MCF 10A (cell line): ENCODE results near the gene NME4. TPM values are rescaled to one million over a fixed set of nuclear protein-coding genes. Genes with fewer than 3 reads are reported as not detected.

ENCODE experiments used
- BruUV-seq: library from RNA; stranded (reverse); fragments of 400-500 nt; replicated peaks from 2 replicates; lab custom pipeline; 2021; lab: Mats Ljungman, UMichigan
- CTCF ChIA-PET: fragments of 300-600 bp; sonication (Branson Sonifier 250); formaldehyde crosslinking; extraction: SDS; loops from one replicate; lab custom pipeline; 2021; ENCODE audit warnings: antibody characterized with exemption, inconsistent platforms; lab: Yijun Ruan, JAX
- POLR2A ChIA-PET: fragments of 300-600, 350-650 bp; sonication (Branson Sonifier 250); formaldehyde crosslinking; extraction: SDS; loops from one replicate; lab custom pipeline; 2020; ENCODE audit warnings: antibody characterized with exemption, inconsistent platforms; lab: Yijun Ruan, JAX
- DNase-seq: peaks from one replicate; pipeline ENCODE4 v3.0.0-alpha.2; 2018; ENCODE audit not compliant: unreplicated experiment
- H3K27ac Mint-ChIP-seq: one replicate; pipeline ENCODE4 v1.8.0; 2022; ENCODE audit warnings: mild to moderate bottlenecking, low read depth, mixed read lengths; ENCODE audit not compliant: unreplicated experiment
- H3K27me3 Mint-ChIP-seq: one replicate; pipeline ENCODE4 v1.8.0; 2022; ENCODE audit warnings: mixed read lengths; ENCODE audit not compliant: insufficient read depth, unreplicated experiment
- H3K36me3 Mint-ChIP-seq: one replicate; pipeline ENCODE4 v1.8.0; 2022; ENCODE audit warnings: mild to moderate bottlenecking, moderate library complexity, mixed read lengths; ENCODE audit not compliant: insufficient read depth, unreplicated experiment
- H3K4me1 Mint-ChIP-seq: one replicate; pipeline ENCODE4 v1.8.0; 2022; ENCODE audit warnings: mixed read lengths; ENCODE audit not compliant: insufficient read depth, unreplicated experiment
- H3K4me3 Mint-ChIP-seq: one replicate; pipeline ENCODE4 v1.8.0; 2022; ENCODE audit warnings: mild to moderate bottlenecking, moderate library complexity, mixed read lengths; ENCODE audit not compliant: unreplicated experiment
- H3K9me3 Mint-ChIP-seq: one replicate; pipeline ENCODE4 v1.8.0; 2022; ENCODE audit warnings: mixed read lengths; ENCODE audit not compliant: unreplicated experiment
- intact Hi-C: fragments of 100-400 bp; cut with micrococcal nuclease; formaldehyde crosslinking; loops from 2 replicates; pipeline ENCODE4 v1.14.1; 2022
- total RNA-seq: library from RNA; stranded (reverse); gene quantifications from 2 replicates; pipeline ENCODE4 v1.2.3, GENCODE V29; 2022
- TF ChIP-seq, protein P1 (sequence below): fragments of 200-600 bp; IDR thresholded peaks from one replicate; pipeline ENCODE4 v1.8.0; 2022; ENCODE audit warnings: antibody characterized with exemption, mild to moderate bottlenecking; ENCODE audit not compliant: unreplicated experiment

Gene NME4
- total RNA-seq, 1 experiment from 2014 or later = 76.8 TPM

DNA sequence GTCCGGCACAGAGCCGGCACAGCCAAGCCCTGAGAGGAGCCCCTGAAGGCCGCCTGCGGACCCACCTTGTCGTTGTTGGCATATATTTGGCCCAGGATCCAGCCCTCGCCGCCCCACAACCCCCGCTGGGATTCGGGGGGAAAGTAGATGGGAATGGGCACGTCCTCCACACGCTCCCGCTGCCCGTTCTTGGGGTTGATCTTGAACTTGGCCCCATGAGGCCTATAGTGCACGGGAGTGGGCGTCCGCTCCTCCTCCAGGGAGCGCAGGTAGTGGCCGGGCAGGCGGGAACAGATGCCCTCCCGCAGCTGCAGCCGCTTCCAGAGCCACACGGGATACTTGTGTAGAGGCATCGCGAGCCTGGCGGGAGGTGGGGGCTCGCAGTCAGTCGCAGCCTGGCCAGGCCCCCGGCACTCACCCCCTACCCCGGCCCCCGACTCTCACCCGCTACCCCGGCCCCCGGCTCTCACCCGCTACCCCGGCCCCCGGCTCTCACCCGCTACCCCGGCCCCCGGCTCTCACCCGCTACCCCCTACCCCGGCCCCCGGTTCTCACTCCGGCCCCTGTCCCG is 27.0 kb upstream of the NME4 start:
- H3K27ac Mint-ChIP-seq = peak overlapping the region; percentile 90
- no peaks in the 10 kb centered on the region for H3K4me1 Mint-ChIP-seq
- peaks cover 23% of the 10 kb centered on the region for H3K36me3 Mint-ChIP-seq
- peak overlapping the region; percentile 81 for H3K4me3 Mint-ChIP-seq
- no peaks in the 10 kb centered on the region for H3K27me3 Mint-ChIP-seq
- H3K9me3 Mint-ChIP-seq = no peaks in the 10 kb centered on the region
- peak; percentile 28 for DNase-seq
- ChIA-PET CTCF (interaction anchor here (0.6 kb wide), 1 partner anchor 332 kb away, joined by 3 read pairs; no protein-coding TSS in a partner anchor), POLR2A (interaction anchor here (0.6 to 1.6 kb wide), 7 partner anchors 9 to 157 kb away, joined by 3 to 13 read pairs (median 4); partner anchors contain the start of genes AXIN1, CAPN15, FAM234A and PGAP6)
- BruUV-seq = no TSS peak
- TF ChIP-seq, protein P1, sequence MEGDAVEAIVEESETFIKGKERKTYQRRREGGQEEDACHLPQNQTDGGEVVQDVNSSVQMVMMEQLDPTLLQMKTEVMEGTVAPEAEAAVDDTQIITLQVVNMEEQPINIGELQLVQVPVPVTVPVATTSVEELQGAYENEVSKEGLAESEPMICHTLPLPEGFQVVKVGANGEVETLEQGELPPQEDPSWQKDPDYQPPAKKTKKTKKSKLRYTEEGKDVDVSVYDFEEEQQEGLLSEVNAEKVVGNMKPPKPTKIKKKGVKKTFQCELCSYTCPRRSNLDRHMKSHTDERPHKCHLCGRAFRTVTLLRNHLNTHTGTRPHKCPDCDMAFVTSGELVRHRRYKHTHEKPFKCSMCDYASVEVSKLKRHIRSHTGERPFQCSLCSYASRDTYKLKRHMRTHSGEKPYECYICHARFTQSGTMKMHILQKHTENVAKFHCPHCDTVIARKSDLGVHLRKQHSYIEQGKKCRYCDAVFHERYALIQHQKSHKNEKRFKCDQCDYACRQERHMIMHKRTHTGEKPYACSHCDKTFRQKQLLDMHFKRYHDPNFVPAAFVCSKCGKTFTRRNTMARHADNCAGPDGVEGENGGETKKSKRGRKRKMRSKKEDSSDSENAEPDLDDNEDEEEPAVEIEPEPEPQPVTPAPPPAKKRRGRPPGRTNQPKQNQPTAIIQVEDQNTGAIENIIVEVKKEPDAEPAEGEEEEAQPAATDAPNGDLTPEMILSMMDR = no peak
- intact Hi-C loops = no loop called here

DNA sequence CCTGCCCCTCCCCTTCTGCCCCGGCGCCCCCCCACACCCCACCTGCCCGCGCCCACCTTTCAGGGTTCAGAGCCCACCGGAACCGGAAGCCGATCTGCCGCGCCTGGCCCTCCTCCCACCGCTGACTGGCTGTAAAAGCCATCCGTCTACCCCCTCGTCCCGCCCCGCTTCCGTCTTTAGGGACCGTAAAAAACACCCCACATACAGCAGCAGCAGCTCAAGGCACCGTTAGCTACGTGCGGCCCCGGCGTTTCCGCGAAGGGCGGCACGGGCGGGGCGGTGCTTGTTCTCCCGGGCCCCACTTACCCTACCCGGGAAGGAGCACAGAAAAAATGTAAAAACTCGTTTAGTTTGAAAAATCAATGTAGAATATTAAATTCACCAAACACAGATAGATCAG is 26.6 kb upstream of the NME4 start, which contains the start of gene MRPL28:
TSS of gene MRPL28 (minus strand) at position 96 of the 400 bp plus-strand sequence. CDS start 320 bp downstream, outside the sequence.
- Mint-ChIP-seq H3K9me3 (no peaks in the 10 kb centered on the region), H3K36me3 (peaks cover 23% of the 10 kb centered on the region), H3K27ac (peak within 1 kb of the TSS; percentile 90), H3K4me3 (peak within 1 kb of the TSS; percentile 81), H3K4me1 (no peaks in the 10 kb centered on the region), H3K27me3 (no peaks in the 10 kb centered on the region)
- peak; percentile 93 for DNase-seq
- POLR2A ChIA-PET = interaction anchor here (0.6 to 1.6 kb wide), 11 partner anchors 9 to 224 kb away, joined by 3 to 13 read pairs (median 3); partner anchors contain the start of genes AXIN1, CAPN15, DECR2 and FAM234A
- CTCF ChIA-PET = interaction anchor here (0.6 to 2.2 kb wide), 2 partner anchors 8 to 332 kb away, joined by 3 to 6 read pairs; no protein-coding TSS in a partner anchor
- no TSS peak for BruUV-seq
- intact Hi-C loops = no loop called here
- TF ChIP-seq, protein P1 = no peak

DNA sequence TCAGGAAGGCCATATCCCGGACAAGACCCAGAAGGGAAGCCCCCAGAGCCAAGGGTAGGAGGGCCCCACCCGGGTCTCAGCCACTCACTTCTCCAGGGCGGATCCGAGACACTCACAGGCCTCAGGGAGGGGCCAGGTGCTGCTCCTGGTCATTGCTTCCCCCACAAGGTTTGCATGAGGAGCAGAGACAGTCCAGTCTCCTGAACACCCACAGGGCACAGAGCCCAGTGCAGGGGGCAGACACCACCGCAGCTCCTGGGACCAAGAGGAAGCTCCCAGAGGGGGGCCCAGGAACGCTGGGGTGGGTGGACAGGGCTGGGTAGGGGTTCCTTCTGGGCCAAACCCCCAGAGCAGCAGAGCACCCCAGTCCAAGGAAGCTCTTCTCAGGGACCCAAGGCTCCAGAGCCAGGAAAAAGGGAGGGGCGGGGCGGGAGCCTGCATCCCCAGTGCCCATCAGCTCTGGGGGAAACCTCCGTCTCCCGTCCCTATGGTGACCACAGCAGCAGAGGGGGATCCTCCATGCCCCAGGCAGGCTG is 26.0 kb upstream of the NME4 start:
- intact Hi-C loops = no loop called here
- ChIA-PET CTCF (interaction anchor here (0.5 to 2.2 kb wide), 2 partner anchors 9 to 24 kb away, joined by 3 to 6 read pairs; no protein-coding TSS in a partner anchor), POLR2A (interaction anchor here (0.5 to 1.6 kb wide), 12 partner anchors 8 to 234 kb away, joined by 3 to 13 read pairs (median 4); partner anchors contain the start of genes AXIN1, CAPN15, DECR2 and FAM234A)
- Mint-ChIP-seq H3K4me3 (peak overlapping the region; percentile 81), H3K27me3 (no peaks in the 10 kb centered on the region), H3K4me1 (no peaks in the 10 kb centered on the region), H3K9me3 (no peaks in the 10 kb centered on the region), H3K36me3 (peaks cover 23% of the 10 kb centered on the region), H3K27ac (peak overlapping the region; percentile 90)
- BruUV-seq = no TSS peak
- TF ChIP-seq, protein P1 = no peak
- DNase-seq = no peak
